A549 (cell line): Measurements from ENCODE around the gene SELENBP1.
A peak's percentile ranks its signal among the peaks of the same experiment; 100 is the strongest.

ENCODE experiments used
- CEBPB ChIP-seq, 2 experiments: fragments of >200 bp in 1 of 2; sonication (Bioruptor Twin) in 1 of 2; formaldehyde crosslinking in 1 of 2; IDR thresholded peaks; 2 replicates each; pipeline ENCODE4 v1.6.1; 2012 to 2016
- EP300 ChIP-seq, 2 experiments: fragments of >200 bp; sonication (Bioruptor Twin); formaldehyde crosslinking; IDR thresholded peaks; 2 replicates in 1 of 2; 3 replicates in 1 of 2; pipeline ENCODE4 v1.6.1; 2016 to 2017
- POLR2A ChIP-seq: IDR thresholded peaks from 2 replicates; pipeline ENCODE4 v1.6.1; 2012; ENCODE audit warnings: mild to moderate bottlenecking, low read length
- RCOR1 ChIP-seq: fragments of 150-350 bp; IDR thresholded peaks from 2 replicates; pipeline ENCODE4 v1.6.1; 2014; ENCODE audit warnings: antibody characterized with exemption, low read length, low read depth
- RNF2 ChIP-seq: fragments of 200-600 bp; sonication (generic); IDR thresholded peaks from 2 replicates; pipeline ENCODE4 v1.6.1; 2016; ENCODE audit warnings: low read depth, mild to moderate bottlenecking, antibody characterized with exemption, moderate library complexity, borderline replicate concordance
- ZFP36 ChIP-seq: fragments of 450-650 bp; IDR thresholded peaks from 2 replicates; pipeline ENCODE4 v1.6.1; 2014; ENCODE audit warnings: borderline replicate concordance; ENCODE audit not compliant: partially characterized antibody
- TF ChIP-seq, protein P1 (sequence below): fragments of >200 bp; sonication (Bioruptor Twin); formaldehyde crosslinking; IDR thresholded peaks from 3 replicates; pipeline ENCODE4 v1.5.1; 2016
- TF ChIP-seq, protein P2 (sequence below): fragments of 200-600 bp; sonication (generic); IDR thresholded peaks from 2 replicates; pipeline ENCODE4 v1.6.1; 2016; ENCODE audit warnings: antibody characterized with exemption, mild to moderate bottlenecking, moderate library complexity

DNA sequence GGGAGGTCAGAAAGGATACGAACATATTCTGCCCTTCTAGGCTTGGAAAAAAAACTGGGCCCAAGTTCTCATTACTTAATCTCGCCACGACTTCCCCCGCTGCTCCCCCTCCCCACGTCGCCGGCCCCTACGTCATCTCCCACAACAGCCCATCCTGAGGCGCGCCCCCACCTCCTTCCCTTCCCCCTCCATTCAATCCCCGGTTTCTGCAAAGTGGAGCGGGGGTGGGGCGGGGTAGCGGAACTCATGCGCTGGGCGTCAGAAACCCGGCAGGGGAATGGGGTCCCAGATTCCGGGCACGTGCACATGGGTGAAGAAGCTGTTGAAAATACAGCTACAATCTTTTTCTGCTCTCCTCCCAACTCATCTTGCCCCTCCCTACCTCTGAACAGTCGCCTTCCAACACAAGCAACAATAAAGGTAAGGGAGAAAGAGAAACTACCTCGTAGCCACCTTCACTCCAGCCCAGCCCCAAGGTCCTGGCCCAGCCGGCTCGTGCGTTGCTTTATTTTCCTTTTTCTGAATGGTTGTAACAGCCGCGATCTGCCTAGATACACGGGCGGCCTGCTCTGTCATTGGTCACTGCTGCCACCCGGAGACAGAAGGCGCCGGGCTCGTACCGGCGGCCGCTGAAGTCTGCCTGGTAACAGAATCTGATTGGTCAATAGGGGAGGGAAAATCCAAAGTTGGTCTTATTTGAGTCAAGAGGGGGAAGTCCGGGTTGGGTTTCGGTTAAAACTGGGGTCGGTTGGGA is 25.6 kb downstream of the SELENBP1 start, which contains the start of gene RFX5:
- TF ChIP-seq EP300 (IDR thresholded peaks at IDR 0.05), result no peak
- no peak for TF ChIP-seq RCOR1
- TF ChIP-seq RNF2, result no peak
- TF ChIP-seq, protein P1, sequence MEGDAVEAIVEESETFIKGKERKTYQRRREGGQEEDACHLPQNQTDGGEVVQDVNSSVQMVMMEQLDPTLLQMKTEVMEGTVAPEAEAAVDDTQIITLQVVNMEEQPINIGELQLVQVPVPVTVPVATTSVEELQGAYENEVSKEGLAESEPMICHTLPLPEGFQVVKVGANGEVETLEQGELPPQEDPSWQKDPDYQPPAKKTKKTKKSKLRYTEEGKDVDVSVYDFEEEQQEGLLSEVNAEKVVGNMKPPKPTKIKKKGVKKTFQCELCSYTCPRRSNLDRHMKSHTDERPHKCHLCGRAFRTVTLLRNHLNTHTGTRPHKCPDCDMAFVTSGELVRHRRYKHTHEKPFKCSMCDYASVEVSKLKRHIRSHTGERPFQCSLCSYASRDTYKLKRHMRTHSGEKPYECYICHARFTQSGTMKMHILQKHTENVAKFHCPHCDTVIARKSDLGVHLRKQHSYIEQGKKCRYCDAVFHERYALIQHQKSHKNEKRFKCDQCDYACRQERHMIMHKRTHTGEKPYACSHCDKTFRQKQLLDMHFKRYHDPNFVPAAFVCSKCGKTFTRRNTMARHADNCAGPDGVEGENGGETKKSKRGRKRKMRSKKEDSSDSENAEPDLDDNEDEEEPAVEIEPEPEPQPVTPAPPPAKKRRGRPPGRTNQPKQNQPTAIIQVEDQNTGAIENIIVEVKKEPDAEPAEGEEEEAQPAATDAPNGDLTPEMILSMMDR, result no peak
- TF ChIP-seq CEBPB (IDR thresholded peaks at IDR 0.05), result no peak
- no peak for TF ChIP-seq ZFP36
- peak; percentile 33 for TF ChIP-seq POLR2A
- TF ChIP-seq, protein P2, sequence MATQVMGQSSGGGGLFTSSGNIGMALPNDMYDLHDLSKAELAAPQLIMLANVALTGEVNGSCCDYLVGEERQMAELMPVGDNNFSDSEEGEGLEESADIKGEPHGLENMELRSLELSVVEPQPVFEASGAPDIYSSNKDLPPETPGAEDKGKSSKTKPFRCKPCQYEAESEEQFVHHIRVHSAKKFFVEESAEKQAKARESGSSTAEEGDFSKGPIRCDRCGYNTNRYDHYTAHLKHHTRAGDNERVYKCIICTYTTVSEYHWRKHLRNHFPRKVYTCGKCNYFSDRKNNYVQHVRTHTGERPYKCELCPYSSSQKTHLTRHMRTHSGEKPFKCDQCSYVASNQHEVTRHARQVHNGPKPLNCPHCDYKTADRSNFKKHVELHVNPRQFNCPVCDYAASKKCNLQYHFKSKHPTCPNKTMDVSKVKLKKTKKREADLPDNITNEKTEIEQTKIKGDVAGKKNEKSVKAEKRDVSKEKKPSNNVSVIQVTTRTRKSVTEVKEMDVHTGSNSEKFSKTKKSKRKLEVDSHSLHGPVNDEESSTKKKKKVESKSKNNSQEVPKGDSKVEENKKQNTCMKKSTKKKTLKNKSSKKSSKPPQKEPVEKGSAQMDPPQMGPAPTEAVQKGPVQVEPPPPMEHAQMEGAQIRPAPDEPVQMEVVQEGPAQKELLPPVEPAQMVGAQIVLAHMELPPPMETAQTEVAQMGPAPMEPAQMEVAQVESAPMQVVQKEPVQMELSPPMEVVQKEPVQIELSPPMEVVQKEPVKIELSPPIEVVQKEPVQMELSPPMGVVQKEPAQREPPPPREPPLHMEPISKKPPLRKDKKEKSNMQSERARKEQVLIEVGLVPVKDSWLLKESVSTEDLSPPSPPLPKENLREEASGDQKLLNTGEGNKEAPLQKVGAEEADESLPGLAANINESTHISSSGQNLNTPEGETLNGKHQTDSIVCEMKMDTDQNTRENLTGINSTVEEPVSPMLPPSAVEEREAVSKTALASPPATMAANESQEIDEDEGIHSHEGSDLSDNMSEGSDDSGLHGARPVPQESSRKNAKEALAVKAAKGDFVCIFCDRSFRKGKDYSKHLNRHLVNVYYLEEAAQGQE, result no peak
